GM12891 (cell line): ENCODE data around the gene FAS. TPM values are rescaled to one million over a fixed set of nuclear protein-coding genes. Genes with fewer than 3 reads are reported as not detected.
A peak's percentile ranks its signal among the peaks of the same experiment; 100 is the strongest.

Experiments
- DNase-seq: peaks from one replicate; pipeline ENCODE4 v3.0.0; 2011; ENCODE audit warnings: low spot score; ENCODE audit not compliant: insufficient read length
- FAIRE-seq: peaks from 2 replicates; lab custom pipeline; 2011; peaks lifted over from hg19 to GRCh38; lab: Jason Lieb, UNC
- PAX5 ChIP-seq: IDR thresholded peaks from 2 replicates; pipeline ENCODE4 v1.6.1; 2011; ENCODE audit warnings: low read length, moderate library complexity, mild to moderate bottlenecking; ENCODE audit not compliant: insufficient read depth, severe bottlenecking
- POLR2A ChIP-seq: IDR thresholded peaks from 2 replicates; pipeline ENCODE4 v1.6.1; 2011; ENCODE audit warnings: low read depth, low read length, control low read depth
- POLR2AphosphoS5 ChIP-seq: IDR thresholded peaks from 2 replicates; pipeline ENCODE4 v1.6.1; 2011; ENCODE audit warnings: low read depth, low read length, control low read depth
- POU2F2 ChIP-seq: IDR thresholded peaks from 2 replicates; pipeline ENCODE4 v1.6.1; 2011; ENCODE audit warnings: low read depth, mild to moderate bottlenecking, control low read depth, low read length, moderate library complexity
- SPI1 ChIP-seq: IDR thresholded peaks from 2 replicates; pipeline ENCODE4 v1.6.1; 2011; ENCODE audit warnings: low read depth, low read length, control low read depth
- TAF1 ChIP-seq: IDR thresholded peaks from 2 replicates; pipeline ENCODE4 v1.6.1; 2011; ENCODE audit warnings: low read depth, low read length, control low read depth
- polyA plus RNA-seq: library from polyadenylated mRNA; unstranded; fragments of >200 nt; gene quantifications from one replicate; pipeline ENCODE4 v1.2.1, GENCODE V29; 2012; ENCODE audit warnings: low read depth, missing spikeins, inconsistent platforms; ENCODE audit not compliant: missing spikeins

FAS gene
- polyA plus RNA-seq: 47.1 TPM

DNA sequence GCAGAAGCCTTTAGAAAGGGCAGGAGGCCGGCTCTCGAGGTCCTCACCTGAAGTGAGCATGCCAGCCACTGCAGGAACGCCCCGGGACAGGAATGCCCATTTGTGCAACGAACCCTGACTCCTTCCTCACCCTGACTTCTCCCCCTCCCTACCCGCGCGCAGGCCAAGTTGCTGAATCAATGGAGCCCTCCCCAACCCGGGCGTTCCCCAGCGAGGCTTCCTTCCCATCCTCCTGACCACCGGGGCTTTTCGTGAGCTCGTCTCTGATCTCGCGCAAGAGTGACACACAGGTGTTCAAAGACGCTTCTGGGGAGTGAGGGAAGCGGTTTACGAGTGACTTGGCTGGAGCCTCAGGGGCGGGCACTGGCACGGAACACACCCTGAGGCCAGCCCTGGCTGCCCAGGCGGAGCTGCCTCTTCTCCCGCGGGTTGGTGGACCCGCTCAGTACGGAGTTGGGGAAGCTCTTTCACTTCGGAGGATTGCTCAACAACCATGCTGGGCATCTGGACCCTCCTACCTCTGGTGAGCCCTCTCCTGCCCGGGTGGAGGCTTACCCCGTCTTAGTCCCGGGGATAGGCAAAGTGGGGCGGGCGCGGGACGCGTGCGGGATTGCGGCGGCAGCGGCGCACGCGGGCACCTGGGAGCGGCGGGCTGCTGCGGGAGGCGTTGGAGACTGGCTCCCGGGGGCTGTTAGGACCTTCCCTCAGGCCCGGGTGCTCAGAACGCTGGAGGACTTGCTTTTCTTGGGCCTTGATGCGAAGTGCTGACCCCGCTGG, at the start of gene FAS:
FAS (plus strand) TSS at position 415 of the 777 bp plus-strand sequence; CDS start at position 494, 79 bp downstream.
- TF ChIP-seq SPI1: peak; percentile 17; the same call in 1 of the 2 replicates
- TF ChIP-seq POLR2AphosphoS5: peak; percentile 74
- no peak; the same call in 1 of the 2 replicates for TF ChIP-seq POU2F2
- TF ChIP-seq TAF1: peak; percentile 79
- TF ChIP-seq PAX5: peak; percentile 38
- peak; percentile 88 for TF ChIP-seq POLR2A
- FAIRE-seq (no peak), DNase-seq (no peak)

GRCh38 chr10:88941026-88941425, 49.6 kb upstream of the FAS start:
- FAIRE-seq: no peak
- TF ChIP-seq TAF1 (no peak), POU2F2 (no peak), PAX5 (no peak), SPI1 (no peak), POLR2AphosphoS5 (no peak), POLR2A (no peak)
- no peak for DNase-seq

GRCh38 chr10:88943778-88944177, 46.8 kb upstream of the FAS start:
- FAIRE-seq: peak; percentile 55

GRCh38 chr10:88944813-88945212, 45.8 kb upstream of the FAS start:
- DNase-seq: no peak
- no peak for FAIRE-seq
- peak; percentile 95 for TF ChIP-seq SPI1
- TF ChIP-seq POLR2A: no peak

More at GRCh38 chr10:88943778-88944177, 46.8 kb upstream of the FAS start:
- DNase-seq: no peak
- no peak for TF ChIP-seq TAF1
- no peak for TF ChIP-seq POU2F2
- TF ChIP-seq POLR2A: no peak
- no peak for TF ChIP-seq PAX5
- TF ChIP-seq POLR2AphosphoS5: no peak
- TF ChIP-seq SPI1: no peak

DNA sequence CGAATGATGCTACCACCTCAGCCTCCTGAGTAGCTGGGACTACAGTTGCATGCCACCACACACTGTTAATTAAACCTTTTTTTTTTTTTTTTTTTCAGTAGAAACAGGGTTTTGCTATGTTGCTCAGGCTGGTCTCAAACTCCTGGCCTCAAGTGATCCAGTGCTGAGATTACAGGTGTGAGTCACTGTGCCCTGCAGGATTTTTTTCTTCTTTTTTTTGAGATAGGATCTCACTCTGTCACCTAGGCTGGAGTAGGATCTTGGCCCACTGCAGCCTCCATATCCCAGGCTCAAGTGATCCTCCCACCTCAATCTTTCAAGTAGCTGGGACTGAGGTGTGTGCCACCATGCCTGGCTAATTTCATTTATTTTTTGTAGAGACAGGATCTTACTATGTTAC, 44.4 kb upstream of the FAS start:
- TF ChIP-seq POLR2AphosphoS5: no peak
- TF ChIP-seq POLR2A: no peak
- TF ChIP-seq POU2F2: no peak
- TF ChIP-seq SPI1: no peak
- TF ChIP-seq PAX5: no peak
- no peak for TF ChIP-seq TAF1
- no peak for FAIRE-seq
- DNase-seq: no peak

- no peak for DNase-seq
- FAIRE-seq: peak; percentile 13
- TF ChIP-seq TAF1 (no peak), POLR2AphosphoS5 (no peak), POU2F2 (no peak), SPI1 (no peak), PAX5 (no peak), POLR2A (no peak)
Observed at GRCh38 chr10:88946965-88947590, 43.5 kb upstream of the FAS start.

GRCh38 chr10:88949051-88949450, 41.5 kb upstream of the FAS start:
- FAIRE-seq (peak; percentile 33), DNase-seq (no peak)
- no peak for TF ChIP-seq POU2F2
- no peak for TF ChIP-seq SPI1
- TF ChIP-seq POLR2A: no peak
- TF ChIP-seq PAX5: no peak
- no peak for TF ChIP-seq TAF1

GRCh38 chr10:88949912-88950837, 40.4 kb upstream of the FAS start:
- TF ChIP-seq SPI1 (no peak), PAX5 (no peak), POU2F2 (no peak), POLR2AphosphoS5 (no peak), TAF1 (no peak), POLR2A (no peak)
- DNase-seq (no peak), FAIRE-seq (no peak)

- no peak for FAIRE-seq
- no peak for DNase-seq
- TF ChIP-seq PAX5 (no peak), TAF1 (no peak), POLR2AphosphoS5 (no peak), POLR2A (no peak)
Observed at GRCh38 chr10:88952647-88953111, 37.9 kb upstream of the FAS start, which contains the start of gene ACTA2. Gene ACTA2 (minus strand): TSS chr10:88952773. CDS start chr10:88948930, 3,843 bp downstream.
